Ascending aorta (tissue), 2 donors: ENCODE data around the gene ZBTB5. TPM values are rescaled to one million over a fixed set of nuclear protein-coding genes. Genes with fewer than 3 reads are reported as not detected.

ENCODE experiments used
- DNase-seq, 2 donors: peaks; one replicate each; pipeline ENCODE4 v3.0.0-alpha.2; 2019; ENCODE audit warnings: low spot score in 2 of 2
- H3K27ac ChIP-seq, 2 donors: fragments of 200-600 bp; sonication (generic); one replicate each; pipeline ENCODE4 v1.5.1; 2016 to 2017; ENCODE audit warnings: mild to moderate bottlenecking in 1 of 2
- H3K27me3 ChIP-seq: fragments of 200-600 bp; sonication (generic); one replicate; pipeline ENCODE4 v1.5.1; 2017
- H3K36me3 ChIP-seq, 2 donors: fragments of 200-600 bp; sonication (generic); one replicate each; pipeline ENCODE4 v1.5.1; 2016
- H3K4me1 ChIP-seq, 2 donors: fragments of 200-600 bp; sonication (generic); one replicate each; pipeline ENCODE4 v1.5.1; 2016 to 2017; ENCODE audit warnings: mild to moderate bottlenecking in 1 of 2
- H3K4me3 ChIP-seq, 2 donors: fragments of 200-600 bp; sonication (generic); one replicate each; pipeline ENCODE4 v1.5.1; 2016 to 2017; ENCODE audit warnings: mild to moderate bottlenecking in 1 of 2
- H3K9me3 ChIP-seq, 2 donors: fragments of 200-600 bp; sonication (generic); one replicate each; pipeline ENCODE4 v1.5.1; 2016
- CTCF ChIP-seq, 3 experiments: fragments of 200-600 bp in 2 of 3; fragments of 450-650 bp in 1 of 3; sonication (generic) in 2 of 3; IDR thresholded peaks; one replicate each; pipeline ENCODE4 v1.5.1; 2016 to 2019; ENCODE audit warnings: antibody characterized with exemption in 3 of 3, mild to moderate bottlenecking in 1 of 3, moderate library complexity in 1 of 3
- intact Hi-C: fragments of 100-400 bp; cut with DNase I; formaldehyde crosslinking; loops from one replicate; pipeline ENCODE4 v1.15.1; 2023
- total RNA-seq: library from RNA; depleted of rRNA; stranded (reverse); fragments of >200 nt; gene quantifications from one replicate; pipeline ENCODE4 v1.1.0, GENCODE V29; 2016

ZBTB5 gene
- total RNA-seq, 1 donor from 2014 or later: 3.4 TPM

- no peaks in the 10 kb centered on the region for H3K4me1 ChIP-seq
- H3K36me3 ChIP-seq: peaks cover 0 to 4% of the 10 kb centered on the region in 2 donors
- no peaks in the 10 kb centered on the region for H3K27me3 ChIP-seq
- intact Hi-C loops: no loop called here
- peak in 1 of 2 donors; percentile 22 for DNase-seq
- no peaks in the 10 kb centered on the region for H3K9me3 ChIP-seq
- H3K27ac ChIP-seq: no peak overlapping the region
- no peak for TF ChIP-seq CTCF (IDR thresholded peaks at IDR 0.05)
- H3K4me3 ChIP-seq: no peak overlapping the region
These were observed 12.6 kb downstream of the ZBTB5 start for GRCh38 chr9:37452611-37453010.

GRCh38 chr9:37451628-37452027 is 13.6 kb downstream of the ZBTB5 start:
- intact Hi-C loops: no loop called here
- no peak overlapping the region for H3K27ac ChIP-seq
- H3K4me1 ChIP-seq: no peaks in the 10 kb centered on the region
- no peak for TF ChIP-seq CTCF (IDR thresholded peaks at IDR 0.05)
- H3K36me3 ChIP-seq: peaks cover 0 to 4% of the 10 kb centered on the region in 2 donors
- peak in 1 of 2 donors; percentile 16 for DNase-seq
- no peaks in the 10 kb centered on the region for H3K27me3 ChIP-seq
- no peaks in the 10 kb centered on the region for H3K9me3 ChIP-seq
- no peak overlapping the region for H3K4me3 ChIP-seq

- Histone ChIP-seq H3K9me3 (no peaks in the 10 kb centered on the region), H3K36me3 (peaks cover 0 to 4% of the 10 kb centered on the region in 2 donors), H3K27me3 (no peaks in the 10 kb centered on the region), H3K4me1 (no peaks in the 10 kb centered on the region), H3K27ac (no peak overlapping the region), H3K4me3 (no peak overlapping the region)
- no peak for TF ChIP-seq CTCF (IDR thresholded peaks at IDR 0.05)
- no peak for DNase-seq
- intact Hi-C loops: no loop called here
These were observed 15.2 kb downstream of the ZBTB5 start for GRCh38 chr9:37449862-37450632.

- intact Hi-C loops: no loop called here
- H3K36me3 ChIP-seq: peaks cover 3 to 13% of the 10 kb centered on the region in 2 donors
- no peaks in the 10 kb centered on the region for H3K9me3 ChIP-seq
- no peak for TF ChIP-seq CTCF (IDR thresholded peaks at IDR 0.05)
- no peak for DNase-seq
- H3K27ac ChIP-seq: no peak overlapping the region
- H3K27me3 ChIP-seq: no peaks in the 10 kb centered on the region
- no peaks in the 10 kb centered on the region for H3K4me1 ChIP-seq
- H3K4me3 ChIP-seq: no peak overlapping the region
These were observed 18.1 kb downstream of the ZBTB5 start for GRCh38 chr9:37447111-37447510.

- intact Hi-C loops: no loop called here
- DNase-seq: no peak
- no peak overlapping the region for H3K27ac ChIP-seq
- H3K27me3 ChIP-seq: no peaks in the 10 kb centered on the region
- no peak overlapping the region for H3K4me3 ChIP-seq
- no peaks in the 10 kb centered on the region for H3K9me3 ChIP-seq
- no peaks in the 10 kb centered on the region for H3K4me1 ChIP-seq
- TF ChIP-seq CTCF (IDR thresholded peaks at IDR 0.05): no peak
- H3K36me3 ChIP-seq: peaks cover 10 to 20% of the 10 kb centered on the region in 2 donors
These were observed 18.8 kb downstream of the ZBTB5 start for GRCh38 chr9:37446401-37446800.
